ENCODE data around the gene APOBEC3A. TPM values are rescaled to one million over a fixed set of nuclear protein-coding genes. Genes with fewer than 3 reads are reported as not detected.

APOBEC3A gene
- total RNA-seq, 1 experiment from 2014 or later = not detected

- DNase-seq = peak; percentile 80 to 82
- Histone ChIP-seq H3K4me3 (ENCODE audit: low read depth, low read length) (peak overlapping the region; percentile 44), H3K4me1 (peaks cover 19% of the 10 kb centered on the region), H3K27me3 (replicated peaks; ENCODE audit: control insufficient read depth, insufficient read depth, low read length) (no peaks in the 10 kb centered on the region), H3K9me3 (peaks cover 11% of the 10 kb centered on the region), H3K36me3 (ENCODE audit: control insufficient read depth, insufficient read depth, low read length) (no peaks in the 10 kb centered on the region)
- peak; percentile 70 to 94 for TF ChIP-seq CTCF (IDR thresholded peaks at IDR 0.05; ENCODE audit: insufficient read depth in 1 of 2, low read depth in 1 of 2, low read length in 1 of 2, severe bottlenecking in 1 of 2, unreplicated experiment in 1 of 2)
- Mint-ChIP-seq H3K27me3 (ENCODE audit: insufficient read depth, unreplicated experiment) (no peaks in the 10 kb centered on the region), H3K4me1 (ENCODE audit: low read depth, unreplicated experiment) (peaks cover 19% of the 10 kb centered on the region), H3K4me3 (ENCODE audit: unreplicated experiment) (peak overlapping the region; percentile 80), H3K36me3 (ENCODE audit: insufficient read depth, unreplicated experiment) (peaks cover 36% of the 10 kb centered on the region), H3K9me3 (ENCODE audit: unreplicated experiment) (no peaks in the 10 kb centered on the region), H3K27ac (ENCODE audit: unreplicated experiment) (peak overlapping the region; percentile 91)
- CTCF ChIA-PET = interaction anchor here (0.7 to 3.7 kb wide), 9 partner anchors 13 to 309 kb away, joined by 3 to 21 read pairs (median 4); partner anchors contain the start of gene CBX6
- TSS peak; percentile 82 for BruUV-seq (replicated peaks)
- POLR2A ChIA-PET = interaction anchor here (0.7 to 2.3 kb wide), 4 partner anchors 57 to 338 kb away, joined by 3 to 14 read pairs (median 3); partner anchors contain the start of gene RPL3
- intact Hi-C loops (cut with micrococcal nuclease; ENCODE audit: unreplicated experiment) = loop anchor here (1.0 to 5.0 kb wide), 2 partner anchors 22 to 109 kb away; partner anchors contain the start of gene CBX6
These were observed 23.9 kb downstream of the APOBEC3A start for GRCh38 chr22:38981005-38981991.

GRCh38 chr22:38981992-38982927 is 24.9 kb downstream of the APOBEC3A start, which contains the start of gene APOBEC3B:
TSS of gene APOBEC3B (plus strand) at chr22:38982347. CDS start at chr22:38982454, 107 bp downstream.
- no peaks in the 10 kb centered on the region for H3K27me3 Mint-ChIP-seq (ENCODE audit: insufficient read depth, unreplicated experiment)
- Histone ChIP-seq H3K27me3 (replicated peaks; ENCODE audit: control insufficient read depth, insufficient read depth, low read length) (no peaks in the 10 kb centered on the region), H3K4me1 (peaks cover 19% of the 10 kb centered on the region), H3K4me3 (ENCODE audit: low read depth, low read length) (peak within 1 kb of the TSS; percentile 44), H3K9me3 (peaks cover 9% of the 10 kb centered on the region; the same call in 1 of the 2 replicates), H3K36me3 (ENCODE audit: control insufficient read depth, insufficient read depth, low read length) (no peaks in the 10 kb centered on the region)
- TF ChIP-seq CTCF (IDR thresholded peaks at IDR 0.05; ENCODE audit: insufficient read depth in 1 of 2, low read depth in 1 of 2, low read length in 1 of 2, severe bottlenecking in 1 of 2, unreplicated experiment in 1 of 2) = no peak
- peaks cover 19% of the 10 kb centered on the region for H3K4me1 Mint-ChIP-seq (ENCODE audit: low read depth, unreplicated experiment)
- intact Hi-C loops (cut with micrococcal nuclease; ENCODE audit: unreplicated experiment) = loop anchor here (1.0 to 5.0 kb wide), 3 partner anchors 21 to 110 kb away; partner anchors contain the start of gene CBX6
- peaks cover 32% of the 10 kb centered on the region for H3K36me3 Mint-ChIP-seq (ENCODE audit: insufficient read depth, unreplicated experiment)
- ChIA-PET POLR2A (interaction anchor here (0.7 to 2.3 kb wide), 5 partner anchors 58 to 337 kb away, joined by 3 to 14 read pairs (median 3); partner anchors contain the start of gene RPL3), CTCF (interaction anchor here (0.7 to 3.7 kb wide), 8 partner anchors 12 to 309 kb away, joined by 3 to 21 read pairs (median 4); partner anchors contain the start of gene CBX6)
- peak within 1 kb of the TSS; percentile 80 for H3K4me3 Mint-ChIP-seq (ENCODE audit: unreplicated experiment)
- H3K27ac Mint-ChIP-seq (ENCODE audit: unreplicated experiment) = peak within 1 kb of the TSS; percentile 91
- no peaks in the 10 kb centered on the region for H3K9me3 Mint-ChIP-seq (ENCODE audit: unreplicated experiment)
- BruUV-seq (replicated peaks) = TSS peak; percentile 63
- DNase-seq = peak; percentile 91 to 94

Data from Caco-2 (cell line).